ENCODE results near the gene ACAD11.

DNA sequence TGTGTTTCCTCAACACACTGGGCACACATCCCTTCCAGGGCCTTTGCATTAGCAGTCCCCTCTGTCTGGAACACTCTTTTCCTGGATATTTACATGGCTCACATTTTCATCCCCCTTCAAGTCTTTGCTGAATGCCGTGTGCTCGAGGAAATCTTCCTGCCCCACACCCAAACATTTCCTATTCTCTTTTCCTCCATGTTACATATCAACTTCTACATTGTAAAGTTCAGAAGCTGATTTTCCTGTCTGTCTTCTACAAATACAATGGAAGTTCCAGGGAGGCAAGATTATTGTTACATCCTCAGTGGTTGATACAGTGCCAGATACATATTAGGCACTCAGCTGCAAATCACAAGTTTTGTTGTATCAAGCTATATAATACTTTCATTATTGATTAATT lies 4.1 kb downstream of the ACAD11 start:
- TF ChIP-seq POLR2A (IDR thresholded peaks at IDR 0.05; ENCODE audit: low read length) (no peak), GATA1 (IDR thresholded peaks at IDR 0.05; ENCODE audit: low read depth, low read length) (no peak)
